Activated naive CD4-positive, alpha-beta T cell treated with anti-CD3 and anti-CD28 coated beads, Interleukin-2, amount 50 U/mL, for 16 hours (primary cell): Measurements from ENCODE around the gene EFCAB5.
"Not testable (repeated sequence)": the region's sequence is repeated elsewhere in the genome, so short reads cannot be mapped to it uniquely, and the experiment has no call there.

Source experiments
- DNase-seq: peaks from one replicate; pipeline ENCODE4 v3.0.0-alpha.2; 2020

The EFCAB5 gene

GRCh38 chr17:29936724-29937123 is 4.7 kb upstream of the EFCAB5 start:
- no peak for DNase-seq

- no peak for DNase-seq
These were observed 3.8 kb downstream of the EFCAB5 start for GRCh38 chr17:29945281-29945680.

- DNase-seq = no peak
These were observed 7.2 kb downstream of the EFCAB5 start for GRCh38 chr17:29948448-29949215.

GRCh38 chr17:29949696-29950095 is 8.3 kb downstream of the EFCAB5 start:
- DNase-seq = no peak

- DNase-seq = no peak
These were observed 13.0 kb downstream of the EFCAB5 start for GRCh38 chr17:29954405-29954804.

GRCh38 chr17:29956225-29956624 is 14.8 kb downstream of the EFCAB5 start:
- no peak for DNase-seq

- DNase-seq = not testable (repeated sequence)
These were observed 16.1 kb downstream of the EFCAB5 start for GRCh38 chr17:29957488-29957887.

GRCh38 chr17:29958947-29959657 is 17.7 kb downstream of the EFCAB5 start:
- DNase-seq = no peak

GRCh38 chr17:29959658-29960337 is 18.4 kb downstream of the EFCAB5 start:
- DNase-seq = no peak

GRCh38 chr17:29962656-29963055 is 21.2 kb downstream of the EFCAB5 start:
- DNase-seq = no peak

- DNase-seq = no peak
These were observed 26.8 kb downstream of the EFCAB5 start for GRCh38 chr17:29968271-29968670.

- no peak for DNase-seq
These were observed 30.8 kb downstream of the EFCAB5 start for GRCh38 chr17:29972277-29972676.

- no peak for DNase-seq
These were observed 31.6 kb downstream of the EFCAB5 start for GRCh38 chr17:29973005-29973404.

- DNase-seq = no peak
These were observed 36.4 kb downstream of the EFCAB5 start for GRCh38 chr17:29977836-29978235.

- DNase-seq = no peak
These were observed 38.8 kb downstream of the EFCAB5 start for GRCh38 chr17:29980261-29980660.

GRCh38 chr17:29982991-29983653 is 41.7 kb downstream of the EFCAB5 start:
- DNase-seq = no peak

- no peak for DNase-seq
These were observed 55.0 kb downstream of the EFCAB5 start for GRCh38 chr17:29996458-29996857.

- no peak for DNase-seq
These were observed 58.7 kb downstream of the EFCAB5 start for GRCh38 chr17:30000001-30000754.

- no peak for DNase-seq
These were observed 59.4 kb downstream of the EFCAB5 start for GRCh38 chr17:30000755-30001257.

- no peak for DNase-seq
These were observed 60.7 kb downstream of the EFCAB5 start for GRCh38 chr17:30002088-30002487.

GRCh38 chr17:30005709-30006320 is 64.4 kb downstream of the EFCAB5 start:
- no peak for DNase-seq

- DNase-seq = not testable (repeated sequence)
These were observed 70.5 kb downstream of the EFCAB5 start for GRCh38 chr17:30011934-30012333.
